HCT116 (cell line): ENCODE results near the gene SLC17A5.

Experiments
- POLR2A ChIP-seq: IDR thresholded peaks from 2 replicates; pipeline ENCODE4 v1.7.0; 2011; ENCODE audit warnings: borderline replicate concordance; ENCODE audit not compliant: insufficient read depth, insufficient read length; ENCODE audit errors: extremely low read depth
- RAD21 ChIP-seq: IDR thresholded peaks from 2 replicates; pipeline ENCODE4 v1.6.1; 2012; ENCODE audit warnings: low read depth, mild to moderate bottlenecking

GRCh38 chr6:73586416-73586974, 67.3 kb downstream of the SLC17A5 start:
- TF ChIP-seq POLR2A: no peak
- TF ChIP-seq RAD21: no peak
